ENCODE data around the gene TMEM218.

The TMEM218 gene

GRCh38 chr11:125076378-125076945, 35.0 kb downstream of the TMEM218 start:
- no peak for DNase-seq (ENCODE audit: low read depth in 4 of 4, low spot score in 1 of 4)

- DNase-seq (ENCODE audit: low read depth in 4 of 4, low spot score in 1 of 4): no peak
Observed at GRCh38 chr11:125075900-125076317, 35.5 kb downstream of the TMEM218 start.

GRCh38 chr11:125075242-125075625, 36.2 kb downstream of the TMEM218 start:
- no peak for DNase-seq (ENCODE audit: low read depth in 4 of 4, low spot score in 1 of 4)

GRCh38 chr11:125074511-125075241, 36.8 kb downstream of the TMEM218 start:
- DNase-seq (ENCODE audit: low read depth in 4 of 4, low spot score in 1 of 4): no peak

- no peak for DNase-seq (ENCODE audit: low read depth in 4 of 4, low spot score in 1 of 4)
Observed at GRCh38 chr11:125073616-125074483, 37.6 kb downstream of the TMEM218 start.

GRCh38 chr11:125072961-125073590, 38.4 kb downstream of the TMEM218 start:
- DNase-seq (ENCODE audit: low read depth in 4 of 4, low spot score in 1 of 4): no peak

GRCh38 chr11:125072218-125072960, 39.0 kb downstream of the TMEM218 start:
- no peak for DNase-seq (ENCODE audit: low read depth in 4 of 4, low spot score in 1 of 4)

GRCh38 chr11:125071846-125072217, 39.6 kb downstream of the TMEM218 start:
- DNase-seq (ENCODE audit: low read depth in 4 of 4, low spot score in 1 of 4): no peak

GRCh38 chr11:125071435-125071834, 40.0 kb downstream of the TMEM218 start:
- DNase-seq (ENCODE audit: low read depth in 4 of 4, low spot score in 1 of 4): no peak

- no peak for DNase-seq (ENCODE audit: low read depth in 4 of 4, low spot score in 1 of 4)
Observed at GRCh38 chr11:125070699-125071254, 40.6 kb downstream of the TMEM218 start.

GRCh38 chr11:125069796-125070195, 41.6 kb downstream of the TMEM218 start:
- no peak for DNase-seq (ENCODE audit: low read depth in 4 of 4, low spot score in 1 of 4)

- no peak for DNase-seq (ENCODE audit: low read depth in 4 of 4, low spot score in 1 of 4)
Observed at GRCh38 chr11:125069008-125069407, 42.4 kb downstream of the TMEM218 start.

- DNase-seq (ENCODE audit: low read depth in 4 of 4, low spot score in 1 of 4): no peak
Observed at GRCh38 chr11:125068368-125068767, 43.1 kb downstream of the TMEM218 start.

GRCh38 chr11:125064070-125064469, 47.4 kb downstream of the TMEM218 start:
- DNase-seq (ENCODE audit: low read depth in 4 of 4, low spot score in 1 of 4): no peak

GRCh38 chr11:125063429-125064043, 47.9 kb downstream of the TMEM218 start:
- DNase-seq (ENCODE audit: low read depth in 4 of 4, low spot score in 1 of 4): no peak

- peak in 2 of 4 experiments; percentile 10 to 34 for DNase-seq (ENCODE audit: low read depth in 4 of 4, low spot score in 1 of 4)
Observed at GRCh38 chr11:125062931-125063428, 48.4 kb downstream of the TMEM218 start, which contains the start of gene SLC37A2. TSS of gene SLC37A2 (plus strand) at chr11:125063305. CDS start at chr11:125063368, 63 bp downstream.

GRCh38 chr11:125062218-125062930, 49.1 kb downstream of the TMEM218 start:
- DNase-seq (ENCODE audit: low read depth in 4 of 4, low spot score in 1 of 4): no peak

- no peak for DNase-seq (ENCODE audit: low read depth in 4 of 4, low spot score in 1 of 4)
Observed at GRCh38 chr11:125061281-125061680, 50.1 kb downstream of the TMEM218 start.

- DNase-seq (ENCODE audit: low read depth in 4 of 4, low spot score in 1 of 4): no peak
Observed at GRCh38 chr11:125057693-125058016, 53.8 kb downstream of the TMEM218 start.

Data from stimulated activated CD4-positive, alpha-beta T cell treated with anti-CD3 and anti-CD28 coated beads, Interleukin-1b, Interleukin-23, amount 100 ng/mL, for 24 hours (primary cell).